Gastroesophageal sphincter (tissue), 4 donors: ENCODE measurements around the gene TPM3. TPM values are rescaled to one million over a fixed set of nuclear protein-coding genes. Genes with fewer than 3 reads are reported as not detected.

Source experiments
- ATAC-seq: fragments of 150-250 bp; one replicate; pipeline ENCODE4 v1.9.1; 2016; ENCODE audit warnings: mild to moderate bottlenecking, moderate library complexity
- H3K27ac ChIP-seq, 4 donors: fragments of 200-600 bp; sonication (generic) in 3 of 4; 1 replicate in 3 of 4; 2 replicates in 1 of 4; pipeline ENCODE4 v1.5.1; 2016 to 2019
- H3K27me3 ChIP-seq: fragments of 200-600 bp; sonication (generic); one replicate; pipeline ENCODE4 v1.5.1; 2019
- H3K36me3 ChIP-seq, 2 donors: fragments of 200-600 bp; sonication (generic); one replicate each; pipeline ENCODE4 v1.5.1; 2019; ENCODE audit warnings: control low read depth in 1 of 2
- H3K4me1 ChIP-seq, 3 donors: fragments of 200-600 bp; sonication (generic); 1 replicate in 2 of 3; 2 replicates in 1 of 3; pipeline ENCODE4 v1.5.1; 2016 to 2019; ENCODE audit warnings: control low read depth in 2 of 3
- H3K4me3 ChIP-seq, 2 donors: fragments of 200-600 bp; sonication (generic); one replicate each; pipeline ENCODE4 v1.5.1; 2019; ENCODE audit warnings: mild to moderate bottlenecking in 1 of 2, moderate library complexity in 1 of 2
- H3K9me3 ChIP-seq, 3 donors: fragments of 200-600 bp; sonication (generic); one replicate each; pipeline ENCODE4 v1.5.1; 2017 to 2019; ENCODE audit warnings: control low read depth in 2 of 3
- EP300 ChIP-seq: sonication (generic); formaldehyde crosslinking; IDR thresholded peaks from one replicate; pipeline ENCODE4 v1.6.1; 2017; ENCODE audit warnings: antibody characterized with exemption, mild to moderate bottlenecking
- POLR2A ChIP-seq, 2 donors: fragments of 450-650 bp; IDR thresholded peaks; one replicate each; pipeline ENCODE4 v1.6.1; 2017; ENCODE audit warnings: antibody characterized with exemption in 2 of 2, mild to moderate bottlenecking in 2 of 2, moderate library complexity in 1 of 2
- POLR2AphosphoS5 ChIP-seq: sonication (generic); formaldehyde crosslinking; IDR thresholded peaks from one replicate; pipeline ENCODE4 v1.6.1; 2017; ENCODE audit warnings: antibody characterized with exemption
- WGBS, 2 donors: methylation state at CpG; one replicate each; pipeline ENCODE4 v1.1.5; 2018; ENCODE audit warnings: low coverage in 1 of 2; 5-methylcytosine and 5-hydroxymethylcytosine counted together
- total RNA-seq, 4 donors: library from RNA; depleted of rRNA; stranded (reverse); fragments of >200 nt; gene quantifications; one replicate each; pipeline ENCODE4 v1.1.0, GENCODE V29; 2016
- TF ChIP-seq, protein P1 (sequence below), 4 experiments: fragments of 200-600 bp in 2 of 4; fragments of 450-650 bp in 2 of 4; sonication (generic) in 1 of 4; IDR thresholded peaks; one replicate each; pipeline ENCODE4 v1.5.1; 2017 to 2019; ENCODE audit warnings: antibody characterized with exemption in 4 of 4, mild to moderate bottlenecking in 2 of 4, moderate library complexity in 2 of 4

Gene TPM3
- total RNA-seq, 4 donors from 2014 or later = 95.9 to 275 (median 151) TPM

DNA sequence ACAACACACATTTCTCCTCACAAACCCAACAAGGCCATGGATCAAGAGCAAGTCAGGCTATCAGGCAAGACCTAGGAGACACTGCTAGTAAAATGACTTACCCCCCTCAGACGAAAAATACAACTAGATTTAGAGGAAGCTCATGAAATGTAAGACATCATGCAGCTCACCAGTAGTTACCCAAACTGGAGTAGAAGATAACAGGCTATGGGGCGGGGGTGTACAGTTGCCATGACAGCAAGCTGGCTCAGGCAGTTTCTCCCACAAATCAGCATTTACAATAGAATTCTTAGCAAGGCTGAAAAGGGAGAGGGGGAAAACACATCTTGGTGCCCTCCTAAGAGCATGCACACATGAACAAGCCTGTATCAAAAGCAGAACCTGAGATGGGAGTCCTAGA, 13.9 kb downstream of the TPM3 start:
- no peaks in the 10 kb centered on the region for H3K9me3 ChIP-seq
- peaks cover 0 to 71% (median 47%) of the 10 kb centered on the region in 3 donors for H3K4me1 ChIP-seq
- peaks cover 0 to 29% of the 10 kb centered on the region in 2 donors for H3K36me3 ChIP-seq
- H3K27ac ChIP-seq = peak overlapping the region in 1 of 4 donors; percentile 24
- H3K27me3 ChIP-seq = no peaks in the 10 kb centered on the region
- TF ChIP-seq POLR2A (IDR thresholded peaks at IDR 0.05) (no peak), POLR2AphosphoS5 (no peak)
- no peak overlapping the region for H3K4me3 ChIP-seq
- ATAC-seq = no peak
- 54% methylated on average over 2 of the region's 2 CpGs; no CpG with 5 or more reads in 1 of the 2 donors for WGBS, 2 donors

- TF ChIP-seq, protein P1, sequence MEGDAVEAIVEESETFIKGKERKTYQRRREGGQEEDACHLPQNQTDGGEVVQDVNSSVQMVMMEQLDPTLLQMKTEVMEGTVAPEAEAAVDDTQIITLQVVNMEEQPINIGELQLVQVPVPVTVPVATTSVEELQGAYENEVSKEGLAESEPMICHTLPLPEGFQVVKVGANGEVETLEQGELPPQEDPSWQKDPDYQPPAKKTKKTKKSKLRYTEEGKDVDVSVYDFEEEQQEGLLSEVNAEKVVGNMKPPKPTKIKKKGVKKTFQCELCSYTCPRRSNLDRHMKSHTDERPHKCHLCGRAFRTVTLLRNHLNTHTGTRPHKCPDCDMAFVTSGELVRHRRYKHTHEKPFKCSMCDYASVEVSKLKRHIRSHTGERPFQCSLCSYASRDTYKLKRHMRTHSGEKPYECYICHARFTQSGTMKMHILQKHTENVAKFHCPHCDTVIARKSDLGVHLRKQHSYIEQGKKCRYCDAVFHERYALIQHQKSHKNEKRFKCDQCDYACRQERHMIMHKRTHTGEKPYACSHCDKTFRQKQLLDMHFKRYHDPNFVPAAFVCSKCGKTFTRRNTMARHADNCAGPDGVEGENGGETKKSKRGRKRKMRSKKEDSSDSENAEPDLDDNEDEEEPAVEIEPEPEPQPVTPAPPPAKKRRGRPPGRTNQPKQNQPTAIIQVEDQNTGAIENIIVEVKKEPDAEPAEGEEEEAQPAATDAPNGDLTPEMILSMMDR (IDR thresholded peaks at IDR 0.05) = no peak
- TF ChIP-seq POLR2A (IDR thresholded peaks at IDR 0.05) (no peak), POLR2AphosphoS5 (no peak), EP300 (no peak)
- ATAC-seq = peak; percentile 53
- 29% methylated on average over 2 of the region's 2 CpGs for WGBS, 2 donors
- Histone ChIP-seq H3K4me3 (no peak overlapping the region), H3K36me3 (peaks cover 4 to 46% of the 10 kb centered on the region in 2 donors), H3K9me3 (no peaks in the 10 kb centered on the region), H3K4me1 (peaks cover 0 to 60% (median 42%) of the 10 kb centered on the region in 3 donors), H3K27ac (peak overlapping the region in 3 of 4 donors; percentile 42 to 60 (median 56)), H3K27me3 (no peaks in the 10 kb centered on the region)
Observed at GRCh38 chr1:154176337-154176736, 15.6 kb downstream of the TPM3 start.

DNA sequence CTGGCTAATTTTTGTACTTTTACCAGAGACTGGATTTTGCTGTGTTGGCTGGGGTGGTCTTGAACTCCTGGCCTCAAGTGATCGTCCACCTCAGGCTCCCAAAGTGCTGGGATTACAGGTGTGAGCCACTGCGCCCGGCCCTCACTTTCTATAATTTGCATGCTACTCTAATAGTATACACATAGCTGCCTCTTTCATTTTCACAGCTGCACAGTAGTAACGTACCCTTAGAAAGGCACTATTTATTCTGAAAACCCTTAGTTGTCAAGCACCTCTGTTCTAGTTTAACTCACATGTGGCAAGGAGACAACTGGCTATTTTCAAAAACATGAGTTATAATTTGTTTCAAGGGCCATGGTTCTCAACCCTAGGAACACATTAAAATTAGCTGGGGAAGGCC, 17.2 kb downstream of the TPM3 start:
- WGBS, 2 donors = 89 to 91% methylated on average over 3 to 4 of the region's 4 CpGs
- H3K9me3 ChIP-seq = no peaks in the 10 kb centered on the region
- ATAC-seq = no peak
- peaks cover 4 to 63% of the 10 kb centered on the region in 2 donors for H3K36me3 ChIP-seq
- H3K4me3 ChIP-seq = no peak overlapping the region
- no peak overlapping the region for H3K27ac ChIP-seq
- H3K4me1 ChIP-seq = peaks cover 0 to 44% (median 29%) of the 10 kb centered on the region in 3 donors
- H3K27me3 ChIP-seq = no peaks in the 10 kb centered on the region
- no peak for TF ChIP-seq POLR2A (IDR thresholded peaks at IDR 0.05)
- TF ChIP-seq, protein P1 (IDR thresholded peaks at IDR 0.05) = no peak
- TF ChIP-seq POLR2AphosphoS5 = no peak
- TF ChIP-seq EP300 = no peak

DNA sequence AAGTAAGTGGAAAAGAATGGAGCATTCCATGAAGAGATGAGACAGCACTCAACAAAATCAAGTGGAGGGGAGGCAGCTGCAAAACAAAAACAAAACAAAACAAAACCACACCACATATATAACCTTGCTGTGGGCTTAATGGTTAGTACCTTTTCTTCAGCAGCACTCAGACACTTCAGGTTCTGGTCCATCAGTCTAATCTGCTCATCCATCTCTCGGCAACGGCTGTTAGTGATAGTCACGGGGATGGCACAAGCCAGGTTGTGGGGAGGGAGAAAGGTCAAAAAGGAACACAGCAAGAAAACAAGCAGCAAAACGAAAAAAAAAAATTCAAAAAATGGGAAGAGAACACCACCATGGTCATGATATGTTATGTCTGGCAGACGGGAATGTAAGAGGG, 20.0 kb downstream of the TPM3 start:
- ATAC-seq = no peak
- no peaks in the 10 kb centered on the region for H3K27me3 ChIP-seq
- H3K27ac ChIP-seq = no peak overlapping the region
- TF ChIP-seq, protein P1 (IDR thresholded peaks at IDR 0.05) = no peak
- TF ChIP-seq POLR2AphosphoS5 = no peak
- TF ChIP-seq EP300 = no peak
- TF ChIP-seq POLR2A (IDR thresholded peaks at IDR 0.05) = no peak
- H3K4me3 ChIP-seq = no peak overlapping the region
- H3K4me1 ChIP-seq = peaks cover 0 to 16% (median 12%) of the 10 kb centered on the region in 3 donors
- no peaks in the 10 kb centered on the region for H3K9me3 ChIP-seq
- H3K36me3 ChIP-seq = peaks cover 4 to 90% of the 10 kb centered on the region in 2 donors
- 85 to 100% methylated on average over 3 to 5 of the region's 5 CpGs for WGBS, 2 donors

GRCh38 chr1:154171223-154171583, 20.7 kb downstream of the TPM3 start:
- WGBS, 2 donors = 33 to 75% methylated on average over 1 to 4 of the region's 4 CpGs
- no peak overlapping the region for H3K27ac ChIP-seq
- ATAC-seq = no peak
- TF ChIP-seq POLR2AphosphoS5 (no peak), POLR2A (IDR thresholded peaks at IDR 0.05) (no peak), EP300 (no peak)
- TF ChIP-seq, protein P1 (IDR thresholded peaks at IDR 0.05) = no peak
- H3K4me1 ChIP-seq = peaks cover 0 to 9% (median 7%) of the 10 kb centered on the region in 3 donors
- H3K36me3 ChIP-seq = peaks cover 4 to 97% of the 10 kb centered on the region in 2 donors
- H3K4me3 ChIP-seq = no peak overlapping the region
- no peaks in the 10 kb centered on the region for H3K27me3 ChIP-seq
- H3K9me3 ChIP-seq = no peaks in the 10 kb centered on the region
